ENCODE data around the gene ABI3BP. TPM values are rescaled to one million over a fixed set of nuclear protein-coding genes. Genes with fewer than 3 reads are reported as not detected.

The ABI3BP gene
- total RNA-seq, 2 donors from 2014 or later, result 46.8 to 185 TPM

GRCh38 chr3:101036676-101037075 is 43.5 kb upstream of the ABI3BP start:
- H3K27ac ChIP-seq, result no peak overlapping the region

GRCh38 chr3:101036213-101036618 is 43.0 kb upstream of the ABI3BP start:
- H3K27me3 ChIP-seq (replicated peaks; ENCODE audit: insufficient read depth), result no peaks in the 10 kb centered on the region
- no peak overlapping the region for H3K4me3 ChIP-seq
- no peak for TF ChIP-seq CTCF (IDR thresholded peaks at IDR 0.05)
- no peak for DNase-seq (ENCODE audit: low spot score)
- H3K9me3 ChIP-seq, result peaks cover 4% of the 10 kb centered on the region
- ATAC-seq (ENCODE audit: insufficient number of reproducible peaks, low FRiP score, low read depth), result peak; percentile 47
- no peaks in the 10 kb centered on the region for H3K36me3 ChIP-seq
- peaks cover 0 to 25% of the 10 kb centered on the region in 2 donors for H3K4me1 ChIP-seq (ENCODE audit: control insufficient read depth in 1 of 2, low read depth in 2 of 2)
- no peak overlapping the region for H3K27ac ChIP-seq

More at GRCh38 chr3:101036676-101037075, 43.5 kb upstream of the ABI3BP start:
- H3K4me1 ChIP-seq (ENCODE audit: control insufficient read depth in 1 of 2, low read depth in 2 of 2), result peaks cover 0 to 25% of the 10 kb centered on the region in 2 donors
- H3K36me3 ChIP-seq, result no peaks in the 10 kb centered on the region
- H3K27me3 ChIP-seq (replicated peaks; ENCODE audit: insufficient read depth), result no peaks in the 10 kb centered on the region
- ATAC-seq (ENCODE audit: insufficient number of reproducible peaks, low FRiP score, low read depth) (no peak), DNase-seq (ENCODE audit: low spot score) (no peak)
- TF ChIP-seq CTCF (IDR thresholded peaks at IDR 0.05), result no peak
- peaks cover 4% of the 10 kb centered on the region for H3K9me3 ChIP-seq
- H3K4me3 ChIP-seq, result no peak overlapping the region

GRCh38 chr3:101027286-101027685 is 34.1 kb upstream of the ABI3BP start:
- Histone ChIP-seq H3K27me3 (replicated peaks; ENCODE audit: insufficient read depth) (no peaks in the 10 kb centered on the region), H3K4me1 (ENCODE audit: control insufficient read depth in 1 of 2, low read depth in 2 of 2) (no peaks in the 10 kb centered on the region), H3K4me3 (no peak overlapping the region), H3K9me3 (peaks cover 4% of the 10 kb centered on the region), H3K27ac (no peak overlapping the region), H3K36me3 (no peaks in the 10 kb centered on the region)
- ATAC-seq (ENCODE audit: insufficient number of reproducible peaks, low FRiP score, low read depth), result no peak
- no peak for TF ChIP-seq CTCF (IDR thresholded peaks at IDR 0.05)
- DNase-seq (ENCODE audit: low spot score), result no peak

- no peaks in the 10 kb centered on the region for H3K27me3 ChIP-seq (replicated peaks; ENCODE audit: insufficient read depth)
- no peaks in the 10 kb centered on the region for H3K4me1 ChIP-seq (ENCODE audit: control insufficient read depth in 1 of 2, low read depth in 2 of 2)
- no peaks in the 10 kb centered on the region for H3K9me3 ChIP-seq
- no peak for TF ChIP-seq CTCF (IDR thresholded peaks at IDR 0.05)
- ATAC-seq (ENCODE audit: insufficient number of reproducible peaks, low FRiP score, low read depth) (no peak), DNase-seq (ENCODE audit: low spot score) (no peak)
- H3K36me3 ChIP-seq, result no peaks in the 10 kb centered on the region
- H3K4me3 ChIP-seq, result no peak overlapping the region
- H3K27ac ChIP-seq, result no peak overlapping the region
Measured at GRCh38 chr3:101026881-101027280, 33.7 kb upstream of the ABI3BP start.

- no peaks in the 10 kb centered on the region for H3K9me3 ChIP-seq
- H3K4me3 ChIP-seq, result no peak overlapping the region
- no peaks in the 10 kb centered on the region for H3K4me1 ChIP-seq (ENCODE audit: control insufficient read depth in 1 of 2, low read depth in 2 of 2)
- no peaks in the 10 kb centered on the region for H3K36me3 ChIP-seq
- no peak overlapping the region for H3K27ac ChIP-seq
- ATAC-seq (ENCODE audit: insufficient number of reproducible peaks, low FRiP score, low read depth) (no peak), DNase-seq (ENCODE audit: low spot score) (no peak)
- no peaks in the 10 kb centered on the region for H3K27me3 ChIP-seq (replicated peaks; ENCODE audit: insufficient read depth)
- no peak for TF ChIP-seq CTCF (IDR thresholded peaks at IDR 0.05)
Measured at GRCh38 chr3:101026244-101026643, 33.0 kb upstream of the ABI3BP start.
